ENCODE data around the gene FIGLA. TPM values are rescaled to one million over a fixed set of nuclear protein-coding genes. Genes with fewer than 3 reads are reported as not detected.

FIGLA gene
- total and polyA plus RNA-seq, 4 experiments from 2014 or later = not detected

GRCh38 chr2:70751881-70752280 lies 38.6 kb downstream of the FIGLA start:
- H3K4me3 Mint-ChIP-seq = no peak overlapping the region
- H3K36me3 Mint-ChIP-seq = no peaks in the 10 kb centered on the region
- H3K36me3 ChIP-seq (ENCODE audit: insufficient read depth, low read length) = no peaks in the 10 kb centered on the region
- DNase-seq = no peak
- H3K9me3 ChIP-seq (ENCODE audit: control insufficient read depth in 1 of 2, low read length in 2 of 2) = no peaks in the 10 kb centered on the region
- H3K27ac Mint-ChIP-seq = no peak overlapping the region
- no peak overlapping the region for H3K4me3 ChIP-seq (ENCODE audit: low read length in 2 of 2)
- H3K9me3 Mint-ChIP-seq = peaks cover 0 to 3% (median 0%) of the 10 kb centered on the region in 8 donors
- no peak overlapping the region for H3K27ac ChIP-seq (ENCODE audit: low read depth, low read length)
- peaks cover 15 to 19% of the 10 kb centered on the region in 2 donors for H3K27me3 Mint-ChIP-seq
- no peaks in the 10 kb centered on the region for H3K4me1 Mint-ChIP-seq
- CTCF ChIA-PET (ENCODE audit: partially characterized antibody) = no interaction called here
- H3K4me1 ChIP-seq (ENCODE audit: insufficient read depth, low read length) = no peaks in the 10 kb centered on the region
- intact Hi-C loops (cut with micrococcal nuclease) = no loop called here
- H3K27me3 ChIP-seq (ENCODE audit: insufficient read depth, low read length) = peaks cover 3% of the 10 kb centered on the region
- POLR2A ChIA-PET (ENCODE audit: partially characterized antibody) = no interaction called here

GRCh38 chr2:70750320-70750719 lies 40.1 kb downstream of the FIGLA start:
- Mint-ChIP-seq H3K9me3 (peaks cover 0 to 3% (median 0%) of the 10 kb centered on the region in 8 donors), H3K27me3 (peaks cover 10 to 13% of the 10 kb centered on the region in 2 donors), H3K4me3 (no peak overlapping the region), H3K4me1 (no peaks in the 10 kb centered on the region), H3K27ac (peak overlapping the region in 1 of 7 donors; percentile 61), H3K36me3 (no peaks in the 10 kb centered on the region)
- no peak overlapping the region for H3K4me3 ChIP-seq (ENCODE audit: low read length in 2 of 2)
- no peaks in the 10 kb centered on the region for H3K4me1 ChIP-seq (ENCODE audit: insufficient read depth, low read length)
- ChIA-PET CTCF (ENCODE audit: partially characterized antibody) (no interaction called here), POLR2A (ENCODE audit: partially characterized antibody) (no interaction called here)
- no peaks in the 10 kb centered on the region for H3K36me3 ChIP-seq (ENCODE audit: insufficient read depth, low read length)
- peaks cover 3% of the 10 kb centered on the region for H3K27me3 ChIP-seq (ENCODE audit: insufficient read depth, low read length)
- no peak for DNase-seq
- no peaks in the 10 kb centered on the region for H3K9me3 ChIP-seq (ENCODE audit: control insufficient read depth in 1 of 2, low read length in 2 of 2)
- H3K27ac ChIP-seq (ENCODE audit: low read depth, low read length) = no peak overlapping the region
- intact Hi-C loops (cut with micrococcal nuclease) = no loop called here

DNA sequence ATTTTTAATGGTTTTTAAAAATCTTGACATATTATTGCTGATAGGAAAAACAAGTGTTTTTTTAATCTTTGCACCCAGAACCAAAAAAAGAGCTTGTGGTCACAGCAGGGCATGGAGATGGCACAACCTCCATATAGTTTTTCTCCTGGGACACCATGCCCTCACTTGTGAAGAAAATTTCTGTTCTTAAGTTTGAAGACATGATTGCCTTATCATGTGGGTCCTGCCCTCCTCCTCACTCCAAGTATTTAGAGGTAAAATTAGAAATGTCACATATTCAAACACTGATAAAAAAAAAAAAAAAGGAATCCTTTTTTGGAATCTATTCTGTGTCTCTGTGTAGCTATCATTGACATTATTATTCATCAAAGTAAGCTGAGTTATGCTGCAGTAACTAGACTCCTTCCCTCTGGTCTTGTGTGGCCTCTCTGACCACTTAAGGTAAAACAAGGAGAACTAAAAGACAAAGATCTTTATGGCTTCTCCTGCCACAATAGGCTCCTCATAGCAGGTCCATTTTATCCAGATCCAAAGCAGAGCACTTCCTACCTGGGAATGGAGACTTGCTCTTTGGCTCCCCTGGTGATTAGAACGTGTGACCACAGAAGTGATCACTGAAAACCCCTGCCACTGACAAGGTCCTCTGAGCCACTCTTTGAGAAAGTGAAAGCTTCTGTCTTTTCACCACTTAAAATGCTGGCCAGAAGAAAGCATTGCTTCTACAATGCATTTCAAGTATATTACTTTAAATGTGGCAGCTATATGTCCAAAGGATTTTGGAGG lies 42.2 kb downstream of the FIGLA start:
- Mint-ChIP-seq H3K27ac (no peak overlapping the region), H3K36me3 (no peaks in the 10 kb centered on the region), H3K9me3 (peaks cover 0 to 3% (median 0%) of the 10 kb centered on the region in 8 donors), H3K4me1 (no peaks in the 10 kb centered on the region), H3K27me3 (peaks cover 12 to 18% of the 10 kb centered on the region in 2 donors), H3K4me3 (no peak overlapping the region)
- intact Hi-C loops (cut with micrococcal nuclease) = no loop called here
- no peaks in the 10 kb centered on the region for H3K4me1 ChIP-seq (ENCODE audit: insufficient read depth, low read length)
- no peak for DNase-seq
- no peaks in the 10 kb centered on the region for H3K27me3 ChIP-seq (ENCODE audit: insufficient read depth, low read length)
- ChIA-PET CTCF (ENCODE audit: partially characterized antibody) (no interaction called here), POLR2A (ENCODE audit: partially characterized antibody) (no interaction called here)
- no peak overlapping the region for H3K27ac ChIP-seq (ENCODE audit: low read depth, low read length)
- no peaks in the 10 kb centered on the region for H3K36me3 ChIP-seq (ENCODE audit: insufficient read depth, low read length)
- H3K4me3 ChIP-seq (ENCODE audit: low read length in 2 of 2) = no peak overlapping the region
- H3K9me3 ChIP-seq (ENCODE audit: control insufficient read depth in 1 of 2, low read length in 2 of 2) = no peaks in the 10 kb centered on the region

DNA sequence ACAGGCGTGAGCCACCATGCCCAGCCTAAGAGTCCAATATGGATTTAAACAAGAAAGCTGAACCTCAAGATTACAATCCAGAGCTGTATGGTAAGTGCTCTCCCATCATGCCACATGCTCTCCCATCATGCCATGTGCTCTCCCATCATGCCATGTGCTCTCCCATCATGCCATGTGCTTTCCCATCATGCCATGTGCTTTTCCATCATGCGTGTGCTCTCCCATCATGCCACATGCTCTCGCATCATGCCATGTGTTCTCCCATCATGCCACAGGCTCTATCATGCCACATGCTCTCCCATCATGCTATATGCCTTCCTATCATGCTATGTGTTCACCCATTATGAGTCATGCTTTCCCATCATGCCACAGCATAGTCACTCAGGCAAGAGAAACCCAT lies 43.2 kb downstream of the FIGLA start:
- no peaks in the 10 kb centered on the region for H3K36me3 Mint-ChIP-seq
- no peaks in the 10 kb centered on the region for H3K27me3 ChIP-seq (ENCODE audit: insufficient read depth, low read length)
- no peak for DNase-seq
- H3K27ac Mint-ChIP-seq = no peak overlapping the region
- H3K27me3 Mint-ChIP-seq = peaks cover 12 to 18% of the 10 kb centered on the region in 2 donors
- H3K4me3 ChIP-seq (ENCODE audit: low read length in 2 of 2) = no peak overlapping the region
- peaks cover 0 to 3% (median 0%) of the 10 kb centered on the region in 8 donors for H3K9me3 Mint-ChIP-seq
- H3K4me3 Mint-ChIP-seq = no peak overlapping the region
- CTCF ChIA-PET (ENCODE audit: partially characterized antibody) = no interaction called here
- H3K27ac ChIP-seq (ENCODE audit: low read depth, low read length) = no peak overlapping the region
- no peaks in the 10 kb centered on the region for H3K36me3 ChIP-seq (ENCODE audit: insufficient read depth, low read length)
- H3K9me3 ChIP-seq (ENCODE audit: control insufficient read depth in 1 of 2, low read length in 2 of 2) = no peaks in the 10 kb centered on the region
- H3K4me1 ChIP-seq (ENCODE audit: insufficient read depth, low read length) = no peaks in the 10 kb centered on the region
- no peaks in the 10 kb centered on the region for H3K4me1 Mint-ChIP-seq
- intact Hi-C loops (cut with micrococcal nuclease) = no loop called here
- POLR2A ChIA-PET (ENCODE audit: partially characterized antibody) = no interaction called here

- POLR2A ChIA-PET (ENCODE audit: partially characterized antibody) = no interaction called here
- peaks cover 9 to 17% of the 10 kb centered on the region in 2 donors for H3K27me3 Mint-ChIP-seq
Observed at GRCh38 chr2:70746094-70746974, 44.1 kb downstream of the FIGLA start.

DNA sequence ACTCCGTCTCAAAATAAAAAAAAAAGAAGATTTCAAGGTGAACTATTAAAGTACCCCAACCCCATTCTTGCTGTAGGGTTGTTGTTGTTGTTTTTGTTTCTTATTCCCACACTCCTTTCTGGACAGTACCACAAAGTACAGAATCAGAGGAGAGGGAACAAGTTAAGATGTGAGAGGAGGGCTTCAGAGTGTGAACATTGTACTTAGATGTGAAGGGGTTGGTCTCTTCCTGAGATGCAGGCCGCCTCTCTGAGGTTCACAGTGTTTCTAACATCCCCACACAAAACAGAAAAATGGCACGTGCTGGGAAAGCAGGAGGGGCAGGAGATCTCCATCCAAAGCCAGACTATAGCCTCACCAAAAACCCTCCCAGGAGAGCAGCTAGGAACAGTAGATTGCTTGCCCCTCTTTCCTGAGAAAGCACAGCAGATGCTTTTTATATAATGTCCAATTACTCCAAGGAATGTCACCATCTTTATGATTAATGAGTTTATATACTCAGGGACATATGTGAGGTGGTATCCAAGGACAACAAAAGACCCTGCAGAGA lies 45.1 kb downstream of the FIGLA start:
- DNase-seq = no peak
- POLR2A ChIA-PET (ENCODE audit: partially characterized antibody) = no interaction called here
- Mint-ChIP-seq H3K4me3 (no peak overlapping the region), H3K27ac (no peak overlapping the region), H3K36me3 (no peaks in the 10 kb centered on the region), H3K9me3 (peaks cover 0 to 3% (median 0%) of the 10 kb centered on the region in 8 donors), H3K4me1 (no peaks in the 10 kb centered on the region), H3K27me3 (peaks cover 8 to 21% of the 10 kb centered on the region in 2 donors)
- no peak overlapping the region for H3K27ac ChIP-seq (ENCODE audit: low read depth, low read length)
- no peak overlapping the region for H3K4me3 ChIP-seq (ENCODE audit: low read length in 2 of 2)
- H3K9me3 ChIP-seq (ENCODE audit: control insufficient read depth in 1 of 2, low read length in 2 of 2) = no peaks in the 10 kb centered on the region
- H3K4me1 ChIP-seq (ENCODE audit: insufficient read depth, low read length) = no peaks in the 10 kb centered on the region
- H3K36me3 ChIP-seq (ENCODE audit: insufficient read depth, low read length) = no peaks in the 10 kb centered on the region
- H3K27me3 ChIP-seq (ENCODE audit: insufficient read depth, low read length) = no peaks in the 10 kb centered on the region
- CTCF ChIA-PET (ENCODE audit: partially characterized antibody) = interaction anchor here (1.0 kb wide), 1 partner anchor 9 kb away, joined by 3 read pairs; no protein-coding TSS in a partner anchor
- intact Hi-C loops (cut with micrococcal nuclease) = no loop called here

More at GRCh38 chr2:70746094-70746974, 44.1 kb downstream of the FIGLA start:
- Mint-ChIP-seq H3K9me3 (peaks cover 0 to 3% (median 0%) of the 10 kb centered on the region in 8 donors), H3K4me3 (no peak overlapping the region), H3K4me1 (no peaks in the 10 kb centered on the region), H3K36me3 (no peaks in the 10 kb centered on the region), H3K27ac (no peak overlapping the region)
- intact Hi-C loops (cut with micrococcal nuclease) = no loop called here
- Histone ChIP-seq H3K9me3 (ENCODE audit: control insufficient read depth in 1 of 2, low read length in 2 of 2) (no peaks in the 10 kb centered on the region), H3K36me3 (ENCODE audit: insufficient read depth, low read length) (no peaks in the 10 kb centered on the region), H3K27ac (ENCODE audit: low read depth, low read length) (no peak overlapping the region), H3K4me1 (ENCODE audit: insufficient read depth, low read length) (no peaks in the 10 kb centered on the region), H3K27me3 (ENCODE audit: insufficient read depth, low read length) (no peaks in the 10 kb centered on the region), H3K4me3 (ENCODE audit: low read length in 2 of 2) (no peak overlapping the region)
- DNase-seq = no peak
- CTCF ChIA-PET (ENCODE audit: partially characterized antibody) = interaction anchor here (1.0 kb wide), 1 partner anchor 8 kb away, joined by 3 read pairs; no protein-coding TSS in a partner anchor

DNA sequence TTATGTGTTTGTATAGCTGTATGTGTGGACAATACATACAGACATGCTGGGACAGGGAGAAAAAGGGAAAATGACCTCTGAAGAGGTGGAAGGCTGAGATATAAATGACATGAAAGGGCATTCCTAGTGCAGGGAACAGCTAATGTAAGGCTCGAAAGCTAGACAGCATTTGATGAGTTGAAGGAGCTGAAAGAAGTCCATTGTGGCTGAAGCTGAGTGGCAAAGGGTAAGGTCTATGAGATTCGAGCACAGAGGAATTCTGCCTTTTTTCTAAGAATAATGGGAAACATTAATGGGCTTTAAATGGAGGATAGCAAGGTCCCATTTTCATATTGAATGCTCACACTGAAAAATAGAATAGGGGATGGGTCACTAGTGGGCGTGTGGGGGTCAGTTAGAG lies 46.0 kb downstream of the FIGLA start:
- no peak overlapping the region for H3K27ac ChIP-seq (ENCODE audit: low read depth, low read length)
- ChIA-PET CTCF (ENCODE audit: partially characterized antibody) (no interaction called here), POLR2A (ENCODE audit: partially characterized antibody) (interaction anchor here (1.1 kb wide), 1 partner anchor 12 kb away, joined by 3 read pairs; no protein-coding TSS in a partner anchor)
- H3K4me3 ChIP-seq (ENCODE audit: low read length in 2 of 2) = no peak overlapping the region
- no peaks in the 10 kb centered on the region for H3K36me3 Mint-ChIP-seq
- no peaks in the 10 kb centered on the region for H3K36me3 ChIP-seq (ENCODE audit: insufficient read depth, low read length)
- H3K9me3 ChIP-seq (ENCODE audit: control insufficient read depth in 1 of 2, low read length in 2 of 2) = no peaks in the 10 kb centered on the region
- intact Hi-C loops (cut with micrococcal nuclease) = no loop called here
- H3K4me3 Mint-ChIP-seq = no peak overlapping the region
- H3K4me1 ChIP-seq (ENCODE audit: insufficient read depth, low read length) = no peaks in the 10 kb centered on the region
- peaks cover 0 to 4% (median 3%) of the 10 kb centered on the region in 8 donors for H3K9me3 Mint-ChIP-seq
- no peak overlapping the region for H3K27ac Mint-ChIP-seq
- H3K27me3 Mint-ChIP-seq = peaks cover 7 to 16% of the 10 kb centered on the region in 2 donors
- no peaks in the 10 kb centered on the region for H3K27me3 ChIP-seq (ENCODE audit: insufficient read depth, low read length)
- H3K4me1 Mint-ChIP-seq = no peaks in the 10 kb centered on the region
- DNase-seq = no peak

Measured in CD4-positive, alpha-beta memory T cell (primary cell).